Liver (tissue), 9 donors: Measurements from ENCODE around the gene THADA. TPM values are rescaled to one million over a fixed set of nuclear protein-coding genes. Genes with fewer than 3 reads are reported as not detected.

Experiments used
- DNase-seq: peaks from one replicate; pipeline ENCODE4 v3.0.0-alpha.2; 2017; ENCODE audit warnings: low spot score
- H3K27ac ChIP-seq, 2 donors: one replicate each; pipeline ENCODE4 v1.7.0; 2013; ENCODE audit warnings: inconsistent platforms in 2 of 2, low read length in 2 of 2, control low read depth in 1 of 2, low read depth in 1 of 2, mild to moderate bottlenecking in 1 of 2
- H3K27me3 ChIP-seq, 4 donors: one replicate each; pipeline versions ENCODE4 v1.6.1 to v1.7.0; 2013; ENCODE audit warnings: low read length in 3 of 4, inconsistent platforms in 1 of 4, mild to moderate bottlenecking in 1 of 4, moderate library complexity in 1 of 4; ENCODE audit not compliant: control insufficient read depth in 4 of 4, insufficient read depth in 4 of 4
- H3K36me3 ChIP-seq, 4 donors: one replicate each; pipeline versions ENCODE4 v1.6.1 to v1.7.0; 2013; ENCODE audit warnings: low read length in 3 of 4, mild to moderate bottlenecking in 3 of 4, low read depth in 1 of 4, moderate library complexity in 1 of 4; ENCODE audit not compliant: control insufficient read depth in 4 of 4, insufficient read depth in 3 of 4
- H3K4me1 ChIP-seq, 4 donors: one replicate each; pipeline versions ENCODE4 v1.6.1 to v1.7.0; 2013; ENCODE audit warnings: low read length in 3 of 4, mild to moderate bottlenecking in 3 of 4, moderate library complexity in 1 of 4; ENCODE audit not compliant: control insufficient read depth in 4 of 4, insufficient read depth in 4 of 4
- H3K4me3 ChIP-seq, 3 donors: one replicate each; pipeline versions ENCODE4 v1.6.1 to v1.7.0; 2013; ENCODE audit warnings: low read length in 3 of 3, control low read depth in 1 of 3, low read depth in 1 of 3, mild to moderate bottlenecking in 1 of 3
- H3K9ac ChIP-seq, 2 donors: one replicate each; pipeline ENCODE4 v1.7.0; 2013; ENCODE audit warnings: low read length in 2 of 2, mild to moderate bottlenecking in 2 of 2, moderate library complexity in 2 of 2, control low read depth in 1 of 2, low read depth in 1 of 2
- H3K9me3 ChIP-seq, 4 donors: one replicate each; pipeline versions ENCODE4 v1.6.1 to v1.7.0; 2013; ENCODE audit warnings: low read length in 3 of 4; ENCODE audit not compliant: control insufficient read depth in 4 of 4
- ATF3 ChIP-seq: IDR thresholded peaks from 2 replicates; pipeline ENCODE4 v1.6.1; 2016; ENCODE audit warnings: antibody characterized with exemption
- CTCF ChIP-seq: fragments of 150-350 bp; IDR thresholded peaks from 2 replicates; pipeline ENCODE4 v1.5.1; 2017; ENCODE audit warnings: improper control_type of control experiment, low read depth, low read length; ENCODE audit not compliant: missing input control
- EGR1 ChIP-seq, 2 donors: IDR thresholded peaks; 2 replicates each; pipeline ENCODE4 v1.6.1; 2016 to 2018; ENCODE audit warnings: antibody characterized with exemption in 2 of 2, low read depth in 2 of 2
- FOXA1 ChIP-seq: IDR thresholded peaks from 2 replicates; pipeline ENCODE4 v1.6.1; 2016; ENCODE audit warnings: antibody characterized with exemption
- FOXA2 ChIP-seq: IDR thresholded peaks from 2 replicates; pipeline ENCODE4 v1.6.1; 2016; ENCODE audit warnings: antibody characterized with exemption
- GABPA ChIP-seq, 2 donors: IDR thresholded peaks in 1 of 2; conservative IDR thresholded peaks in 1 of 2; 2 replicates each; pipeline ENCODE4 v1.6.1; 2016; ENCODE audit warnings: antibody characterized with exemption in 2 of 2, mild to moderate bottlenecking in 1 of 2, moderate library complexity in 1 of 2
- HNF4A ChIP-seq, 2 donors: conservative IDR thresholded peaks; 2 replicates each; pipeline ENCODE4 v1.6.1; 2016; ENCODE audit warnings: antibody characterized with exemption in 2 of 2, mild to moderate bottlenecking in 2 of 2
- HNF4G ChIP-seq: IDR thresholded peaks from 2 replicates; pipeline ENCODE4 v1.6.1; 2016; ENCODE audit warnings: antibody characterized with exemption
- JUND ChIP-seq, 2 donors: IDR thresholded peaks; 2 replicates each; pipeline ENCODE4 v1.6.1; 2016; ENCODE audit warnings: antibody characterized with exemption in 2 of 2
- MAX ChIP-seq: IDR thresholded peaks from 2 replicates; pipeline ENCODE4 v1.6.1; 2016; ENCODE audit warnings: antibody characterized with exemption
- RAD21 ChIP-seq, 2 donors: IDR thresholded peaks; 2 replicates each; pipeline ENCODE4 v1.6.1; 2016; ENCODE audit warnings: antibody characterized with exemption in 2 of 2, mild to moderate bottlenecking in 2 of 2
- REST ChIP-seq: IDR thresholded peaks from 2 replicates; pipeline ENCODE4 v1.6.1; 2016; ENCODE audit warnings: antibody characterized with exemption, mild to moderate bottlenecking
- RXRA ChIP-seq, 2 donors: IDR thresholded peaks; 2 replicates each; pipeline ENCODE4 v1.6.1; 2017 to 2018; ENCODE audit warnings: antibody characterized with exemption in 2 of 2, mild to moderate bottlenecking in 1 of 2
- SP1 ChIP-seq: IDR thresholded peaks from 2 replicates; pipeline ENCODE4 v1.6.1; 2018; ENCODE audit warnings: antibody characterized with exemption, mild to moderate bottlenecking
- TAF1 ChIP-seq: conservative IDR thresholded peaks from 2 replicates; pipeline ENCODE4 v1.6.1; 2016; ENCODE audit warnings: antibody characterized with exemption, mild to moderate bottlenecking
- YY1 ChIP-seq: IDR thresholded peaks from 2 replicates; pipeline ENCODE4 v1.6.1; 2016; ENCODE audit warnings: antibody characterized with exemption, mild to moderate bottlenecking
- ZBTB33 ChIP-seq: IDR thresholded peaks from 2 replicates; pipeline ENCODE4 v1.6.1; 2016; ENCODE audit warnings: antibody characterized with exemption
- WGBS: extraction: QIAGEN DNeasy Blood & Tissue Kit; methylation state at CpG from one replicate; pipeline ENCODE4 v1.1.7; 2013; 5-methylcytosine and 5-hydroxymethylcytosine counted together
- polyA plus RNA-seq, 2 donors: library from polyadenylated mRNA; stranded (reverse) in 1 of 2; unstranded in 1 of 2; fragments of 200-250 nt in 1 of 2; fragments of >200 nt in 1 of 2; fragmentation: Nextera tagmentation in 1 of 2; extraction: Ambion mirVana in 1 of 2; gene quantifications; one replicate each; pipeline versions ENCODE4 v1.2.1 to v1.2.3, GENCODE V29; 2013 to 2015
- total RNA-seq, 2 donors: library from RNA; depleted of rRNA; stranded (reverse); fragments of >200 nt; gene quantifications; one replicate each; pipeline ENCODE4 v1.2.3, GENCODE V29; 2014
- donor health status: healthy.
- donor health status: healthy.
- donor health status: healthy.
- donor health status: healthy.
- donor health status: healthy.

Gene THADA
- total and polyA plus RNA-seq, 4 donors = 12.0 to 37.2 (median 22.3) TPM

GRCh38 chr2:43186679-43187374 is 409.0 kb downstream of the THADA start (continued):
- no peak for TF ChIP-seq REST
- no peak for TF ChIP-seq RXRA (IDR thresholded peaks at IDR 0.05)
- no peak for TF ChIP-seq TAF1
- no peak for TF ChIP-seq YY1
- no peak for TF ChIP-seq JUND (IDR thresholded peaks at IDR 0.05)
- no peak for TF ChIP-seq HNF4G

- Histone ChIP-seq H3K9ac (no peak overlapping the region), H3K4me3 (no peak overlapping the region), H3K9me3 (no peaks in the 10 kb centered on the region), H3K36me3 (no peaks in the 10 kb centered on the region), H3K27me3 (no peaks in the 10 kb centered on the region), H3K4me1 (peaks cover 0 to 6% (median 2%) of the 10 kb centered on the region in 4 donors), H3K27ac (no peak overlapping the region)
- DNase-seq = no peak
- 99% methylated on average over 6 of the region's 6 CpGs for WGBS
- TF ChIP-seq RAD21 (IDR thresholded peaks at IDR 0.05) (no peak), GABPA (IDR thresholded peaks at IDR 0.05 in 1 of 2, conservative IDR thresholded peaks at IDR 0.05 in 1 of 2) (no peak), HNF4A (conservative IDR thresholded peaks at IDR 0.05) (no peak), RXRA (IDR thresholded peaks at IDR 0.05) (no peak), REST (no peak), FOXA1 (no peak), YY1 (no peak), HNF4G (no peak), MAX (no peak), CTCF (no peak), SP1 (no peak), ZBTB33 (no peak), ATF3 (no peak), JUND (IDR thresholded peaks at IDR 0.05) (no peak), FOXA2 (no peak), EGR1 (IDR thresholded peaks at IDR 0.05; ENCODE audit: low read depth in 2 of 2) (no peak), TAF1 (no peak)
Measured at GRCh38 chr2:43186321-43186678, 409.5 kb downstream of the THADA start.
